C4-2B (cell line): ENCODE measurements around the gene PRPF38B.
"Not testable (repeated sequence)": the region's sequence is repeated elsewhere in the genome, so short reads cannot be mapped to it uniquely, and the experiment has no call there.

Source experiments
- H3K27ac ChIP-seq: fragments of 450-650 bp; 2 replicates; pipeline ENCODE4 v1.5.1; 2017
- CTCF ChIP-seq: fragments of 450-650 bp; conservative IDR thresholded peaks from 2 replicates; pipeline ENCODE4 v1.5.1; 2017; ENCODE audit warnings: mild to moderate bottlenecking
- ZFX ChIP-seq: fragments of 450-650 bp; IDR thresholded peaks from 2 replicates; pipeline ENCODE4 v1.6.1; 2017

PRPF38B gene

GRCh38 chr1:108668777-108669176, 23.3 kb upstream of the PRPF38B start:
- no peak for TF ChIP-seq CTCF
- no peak for TF ChIP-seq ZFX
- H3K27ac ChIP-seq: no peak overlapping the region

GRCh38 chr1:108669679-108670078, 22.4 kb upstream of the PRPF38B start:
- no peak for TF ChIP-seq CTCF
- no peak for TF ChIP-seq ZFX
- no peak overlapping the region for H3K27ac ChIP-seq

- H3K27ac ChIP-seq: no peak overlapping the region
- TF ChIP-seq ZFX (no peak), CTCF (no peak)
Observed at GRCh38 chr1:108670131-108670773, 21.9 kb upstream of the PRPF38B start.

- no peak overlapping the region for H3K27ac ChIP-seq
- TF ChIP-seq CTCF (no peak), ZFX (no peak)
Observed at GRCh38 chr1:108671143-108671542, 21.0 kb upstream of the PRPF38B start.

GRCh38 chr1:108678706-108679105, 13.4 kb upstream of the PRPF38B start:
- no peak for TF ChIP-seq ZFX
- no peak for TF ChIP-seq CTCF

GRCh38 chr1:108679586-108680213, 12.4 kb upstream of the PRPF38B start:
- H3K27ac ChIP-seq: no peak overlapping the region
- TF ChIP-seq ZFX (no peak), CTCF (no peak)

More at GRCh38 chr1:108678706-108679105, 13.4 kb upstream of the PRPF38B start:
- H3K27ac ChIP-seq: no peak overlapping the region

- not testable (repeated sequence) for H3K27ac ChIP-seq
Observed at GRCh38 chr1:108681701-108682100, 10.4 kb upstream of the PRPF38B start.

GRCh38 chr1:108685529-108685928, 6.6 kb upstream of the PRPF38B start:
- H3K27ac ChIP-seq: no peak overlapping the region
- TF ChIP-seq ZFX: no peak
- TF ChIP-seq CTCF: no peak
